ENCODE data around the gene ETS1.

The ETS1 gene

DNA sequence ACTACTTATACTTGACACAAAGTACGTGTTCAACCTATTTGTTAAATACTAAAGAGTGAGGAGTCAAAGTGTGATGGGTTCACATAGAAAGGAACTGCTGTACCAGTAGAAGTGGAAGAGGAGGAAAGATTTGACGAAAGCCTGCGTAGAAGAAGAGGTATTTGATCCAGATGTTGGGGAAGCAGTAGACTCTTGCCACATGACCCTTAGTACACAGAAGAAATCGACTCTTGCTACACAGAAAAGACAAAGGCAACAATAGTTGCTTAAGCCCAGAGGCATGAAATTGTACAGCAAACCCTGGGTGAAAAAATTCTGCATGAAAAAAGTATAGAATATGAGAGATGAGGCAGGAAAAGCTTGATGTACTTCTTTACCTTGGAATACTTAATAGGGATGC is 152.9 kb downstream of the ETS1 start:
- DNase-seq (ENCODE audit: low read depth in 2 of 2): no peak

DNA sequence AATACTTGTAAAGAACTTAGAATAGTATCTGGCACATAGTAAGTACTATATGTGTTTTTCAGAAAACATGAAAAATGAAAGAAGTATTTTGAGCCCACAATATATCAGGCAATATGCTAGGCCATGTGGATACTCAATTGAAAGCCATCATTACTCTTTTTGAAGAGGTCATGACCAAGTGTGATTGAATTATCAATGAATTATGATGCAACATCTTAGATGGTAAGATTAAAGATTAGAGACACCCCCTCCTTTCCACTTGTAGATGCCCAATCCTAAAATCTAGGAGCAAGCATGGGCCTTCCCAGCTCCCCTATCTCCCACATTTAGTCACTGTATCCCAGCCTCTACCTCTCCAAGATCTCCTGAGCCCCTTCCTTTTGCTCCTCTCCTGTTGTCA is 154.4 kb downstream of the ETS1 start:
- DNase-seq (ENCODE audit: low read depth in 2 of 2): no peak

DNA sequence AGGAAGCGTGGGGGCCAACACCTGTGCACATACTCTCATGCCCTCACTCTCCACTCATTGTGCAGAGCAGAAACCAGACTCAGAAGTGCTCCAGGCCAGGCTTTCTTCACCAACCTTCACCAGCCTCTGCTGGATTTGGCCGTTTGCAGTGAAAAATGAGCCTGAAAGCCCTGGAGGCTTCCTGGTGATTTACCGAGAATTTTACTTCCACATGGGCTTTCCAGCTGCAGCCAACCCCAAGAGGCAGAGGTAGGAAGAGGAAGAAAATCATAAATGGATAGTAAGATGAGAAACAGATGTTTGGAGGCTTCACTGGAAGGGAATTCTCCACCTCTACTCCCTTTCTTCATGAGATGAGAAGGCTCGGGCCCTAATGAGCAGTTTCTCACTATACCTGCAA is 155.4 kb downstream of the ETS1 start:
- no peak for DNase-seq (ENCODE audit: low read depth in 2 of 2)

DNA sequence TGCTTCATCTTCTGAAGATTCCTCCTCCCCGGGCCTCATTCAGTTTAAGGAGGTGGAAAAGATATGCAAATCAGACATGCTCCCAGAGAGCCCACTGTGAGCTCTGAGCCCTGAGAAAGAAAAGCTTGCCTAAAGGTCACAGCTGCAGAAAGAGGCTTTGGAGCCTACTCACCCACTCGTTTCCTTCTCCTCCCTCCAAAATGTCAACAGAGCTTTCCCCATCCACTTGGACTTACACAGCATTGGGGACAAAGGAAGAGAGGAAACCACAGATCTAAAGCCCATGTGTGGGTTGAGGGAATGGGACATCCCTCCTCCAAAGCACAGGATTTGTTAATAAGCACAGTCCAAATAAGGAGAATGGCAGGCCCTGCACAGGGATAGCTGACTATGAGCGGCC is 158.4 kb downstream of the ETS1 start:
- no peak for DNase-seq (ENCODE audit: low read depth in 2 of 2)

GRCh38 chr11:128424851-128425285 is 162.5 kb downstream of the ETS1 start:
- DNase-seq (ENCODE audit: low read depth in 2 of 2): no peak

- no peak for DNase-seq (ENCODE audit: low read depth in 2 of 2)
Observed at GRCh38 chr11:128424271-128424711, 163.1 kb downstream of the ETS1 start.

- peak; percentile 75 to 76 for DNase-seq (ENCODE audit: low read depth in 2 of 2)
Observed at GRCh38 chr11:128422576-128423370, 164.6 kb downstream of the ETS1 start.

- DNase-seq (ENCODE audit: low read depth in 2 of 2): no peak
Observed at GRCh38 chr11:128421577-128422330, 165.6 kb downstream of the ETS1 start.

DNA sequence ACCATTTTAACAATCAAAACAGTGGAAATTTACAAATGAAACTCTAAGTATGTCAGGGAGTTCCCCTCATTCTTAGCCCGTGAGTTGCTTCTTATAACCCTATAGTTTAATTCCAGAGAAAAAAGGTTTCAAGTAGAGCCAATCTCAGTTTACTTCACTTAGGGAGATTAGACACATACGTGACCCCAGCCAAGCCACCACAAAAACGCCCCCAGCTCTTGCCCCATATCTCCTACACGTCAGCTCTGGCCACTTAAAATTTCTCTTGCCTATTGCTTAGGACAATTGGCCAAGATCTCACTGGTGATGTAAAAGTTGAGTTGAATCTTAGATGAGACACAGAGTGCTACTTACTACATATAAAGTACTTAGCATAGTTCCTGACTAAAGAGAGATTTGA is 166.4 kb downstream of the ETS1 start:
- DNase-seq (ENCODE audit: low read depth in 2 of 2): no peak

DNA sequence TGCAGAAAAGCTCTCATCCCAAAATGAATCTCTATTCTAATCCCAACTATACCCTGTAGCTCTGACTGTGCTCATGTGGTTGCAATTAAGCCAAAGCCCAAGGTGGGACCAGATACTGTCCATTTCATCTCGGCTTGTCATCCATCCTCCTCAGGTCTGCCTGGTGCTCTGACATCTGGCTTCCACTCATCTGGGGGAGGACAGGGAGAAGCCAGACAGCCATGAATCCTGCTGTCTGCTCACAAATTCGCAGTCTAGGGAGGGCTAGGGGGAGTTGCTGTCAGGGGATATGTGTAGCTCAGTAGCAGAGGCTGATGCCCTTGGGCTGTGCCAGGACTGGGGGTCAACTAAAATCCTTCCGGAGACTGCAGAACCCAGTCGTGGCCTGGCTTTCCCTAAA is 167.1 kb downstream of the ETS1 start:
- DNase-seq (ENCODE audit: low read depth in 2 of 2): no peak

DNA sequence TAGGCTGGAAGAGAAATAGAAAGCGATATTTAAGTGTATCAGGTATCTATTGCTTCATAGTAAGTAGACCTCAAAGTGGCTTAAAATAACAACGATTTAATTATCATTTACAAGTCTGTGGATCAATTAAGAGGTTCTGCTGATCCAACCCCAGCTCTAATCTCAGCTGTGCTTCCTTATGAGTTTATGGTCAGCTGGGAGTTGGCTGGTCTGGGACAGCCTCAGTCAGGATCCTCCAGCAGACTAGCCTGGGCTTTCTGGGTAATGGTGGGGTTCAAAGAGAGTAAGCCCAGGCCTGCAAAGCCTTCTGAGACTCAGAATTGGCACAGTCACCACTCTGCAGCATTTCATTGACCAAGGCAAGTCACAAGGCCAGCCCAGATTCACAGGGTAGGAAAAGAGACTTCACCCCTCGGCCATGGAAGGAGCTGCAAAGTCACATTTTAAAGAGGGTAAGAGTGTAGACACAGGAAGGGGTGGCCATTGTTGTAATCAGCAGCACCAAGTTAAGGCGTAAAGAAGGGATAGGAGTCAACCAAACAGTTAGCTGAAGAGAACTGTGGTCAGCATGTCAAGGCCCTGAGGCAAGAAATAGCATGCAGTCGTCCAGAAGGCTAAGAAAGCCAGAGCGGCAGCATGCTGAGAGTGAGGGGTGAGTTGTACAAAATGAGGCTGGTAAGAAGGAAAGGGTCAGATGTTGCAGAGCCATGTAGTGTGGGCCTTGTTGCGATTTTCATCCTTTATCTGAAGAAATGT is 168.2 kb downstream of the ETS1 start:
- no peak for DNase-seq (ENCODE audit: low read depth in 2 of 2)

- no peak for DNase-seq (ENCODE audit: low read depth in 2 of 2)
Observed at GRCh38 chr11:128417607-128418324, 169.6 kb downstream of the ETS1 start.

GRCh38 chr11:128416976-128417375 is 170.4 kb downstream of the ETS1 start:
- DNase-seq (ENCODE audit: low read depth in 2 of 2): no peak

GRCh38 chr11:128415539-128415938 is 171.8 kb downstream of the ETS1 start:
- DNase-seq (ENCODE audit: low read depth in 2 of 2): no peak

GRCh38 chr11:128412847-128413791 is 174.2 kb downstream of the ETS1 start:
- DNase-seq (ENCODE audit: low read depth in 2 of 2): no peak

DNA sequence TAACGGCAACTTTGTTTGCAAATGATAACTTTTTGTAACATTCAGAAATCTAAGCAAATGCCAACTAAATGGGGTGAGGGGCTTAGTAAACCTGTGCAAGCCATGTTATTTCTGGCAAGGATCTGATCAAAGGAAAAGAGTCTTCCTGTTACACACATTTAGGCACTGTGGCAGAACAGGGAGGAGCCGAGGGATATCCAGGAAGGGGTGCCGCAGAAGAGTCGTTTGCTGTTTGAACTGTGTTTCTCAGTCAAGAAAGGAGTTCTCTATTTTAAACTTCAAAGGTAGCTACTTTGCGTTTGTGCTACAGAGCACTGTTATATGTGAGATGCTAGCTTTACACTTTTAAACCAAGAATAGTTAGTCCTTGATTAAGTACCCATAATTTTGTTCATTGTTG is 175.5 kb downstream of the ETS1 start:
- DNase-seq (ENCODE audit: low read depth in 2 of 2): no peak

GRCh38 chr11:128411150-128411549 is 176.2 kb downstream of the ETS1 start:
- no peak for DNase-seq (ENCODE audit: low read depth in 2 of 2)

DNA sequence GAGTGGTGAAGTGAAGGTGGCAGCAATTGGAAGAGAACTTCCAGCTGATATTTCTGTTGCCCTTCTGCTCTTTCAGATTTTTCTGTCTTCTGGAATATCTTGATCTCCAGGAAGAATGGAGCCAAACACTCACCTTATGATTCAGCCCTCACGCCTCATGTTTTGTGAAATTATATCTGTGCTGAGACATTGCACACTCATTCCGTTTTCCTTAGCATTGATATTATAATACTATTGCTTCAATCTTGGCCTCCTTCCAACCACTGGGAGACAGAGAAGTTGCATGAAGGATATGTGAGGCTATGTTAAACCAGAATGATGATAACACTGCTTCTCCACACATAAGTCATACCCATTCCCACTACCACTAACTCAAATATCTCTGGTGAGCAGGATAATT is 177.9 kb downstream of the ETS1 start:
- no peak for DNase-seq (ENCODE audit: low read depth in 2 of 2)
